CD14-positive monocyte (primary cell): ENCODE results near the gene ZNF525. TPM values are rescaled to one million over a fixed set of nuclear protein-coding genes. Genes with fewer than 3 reads are reported as not detected.
"Not testable (repeated sequence)": the region's sequence is repeated elsewhere in the genome, so short reads cannot be mapped to it uniquely, and the experiment has no call there.

Experiments
- DNase-seq, 3 donors: peaks; one replicate each; pipeline ENCODE4 v3.0.0-alpha.2; 2011 to 2022
- H2AFZ ChIP-seq: 2 replicates; pipeline ENCODE4 v1.6.0; 2012; ENCODE audit warnings: mild to moderate bottlenecking, low read depth, low read length, inconsistent platforms; ENCODE audit not compliant: insufficient read depth, poor library complexity, severe bottlenecking
- H3K27ac ChIP-seq, 2 donors: 1 replicate in 1 of 2; 2 replicates in 1 of 2; pipeline ENCODE4 v1.5.1; 2012 to 2013; ENCODE audit warnings: low read length in 2 of 2, control low read depth in 1 of 2, inconsistent platforms in 1 of 2, low read depth in 1 of 2, mild to moderate bottlenecking in 1 of 2
- H3K27me3 ChIP-seq, 2 donors: one replicate each; pipeline versions ENCODE4 v1.6.0 to v1.6.1; 2011 to 2013; ENCODE audit warnings: low read length in 2 of 2; ENCODE audit not compliant: control insufficient read depth in 2 of 2, insufficient read depth in 2 of 2
- H3K36me3 ChIP-seq, 2 donors: replicated peaks in 1 of 2; 1 replicate in 1 of 2; 2 replicates in 1 of 2; pipeline versions ENCODE4 v1.5.1 to v1.6.1; 2012 to 2013; ENCODE audit warnings: low read length in 2 of 2, control low read depth in 1 of 2, inconsistent platforms in 1 of 2, mild to moderate bottlenecking in 1 of 2; ENCODE audit not compliant: insufficient read depth in 2 of 2, control insufficient read depth in 1 of 2
- H3K4me1 ChIP-seq, 2 donors: 1 replicate in 1 of 2; 2 replicates in 1 of 2; pipeline versions ENCODE4 v1.5.1 to v1.6.1; 2012 to 2013; ENCODE audit warnings: low read length in 2 of 2, control low read depth in 1 of 2, inconsistent platforms in 1 of 2, mild to moderate bottlenecking in 1 of 2, moderate library complexity in 1 of 2; ENCODE audit not compliant: insufficient read depth in 2 of 2, control insufficient read depth in 1 of 2
- H3K4me2 ChIP-seq: replicated peaks from 2 replicates; pipeline ENCODE3; 2012; ENCODE audit warnings: low read length, moderate library complexity, mild to moderate bottlenecking; ENCODE audit not compliant: poor library complexity, severe bottlenecking; ENCODE audit errors: extremely low read depth
- H3K4me3 ChIP-seq, 3 experiments: fragments of 200-600 bp in 1 of 3; sonication (generic) in 1 of 3; replicated peaks in 1 of 3; 1 replicate in 2 of 3; 2 replicates in 1 of 3; pipeline ENCODE4 v1.5.1; 2011 to 2013; ENCODE audit warnings: low read length in 3 of 3, mild to moderate bottlenecking in 3 of 3, control low read depth in 2 of 3, low read depth in 2 of 3, inconsistent platforms in 1 of 3, moderate library complexity in 1 of 3
- H3K79me2 ChIP-seq: 2 replicates; pipeline ENCODE4 v1.6.0; 2012; ENCODE audit warnings: mild to moderate bottlenecking, control low read depth, inconsistent platforms, low read length, moderate library complexity; ENCODE audit not compliant: insufficient read depth
- H3K9ac ChIP-seq: 2 replicates; pipeline ENCODE4 v1.6.0; 2017; ENCODE audit warnings: low read length, mild to moderate bottlenecking; ENCODE audit not compliant: insufficient read depth, poor library complexity, severe bottlenecking
- H3K9me3 ChIP-seq, 2 donors: replicated peaks in 1 of 2; 1 replicate in 1 of 2; 2 replicates in 1 of 2; pipeline versions ENCODE4 v1.5.1 to v1.6.1; 2012 to 2013; ENCODE audit warnings: low read length in 2 of 2, control low read depth in 1 of 2; ENCODE audit not compliant: control insufficient read depth in 1 of 2, insufficient read depth in 1 of 2
- H4K20me1 ChIP-seq: 2 replicates; pipeline ENCODE4 v1.6.0; 2012; ENCODE audit warnings: mild to moderate bottlenecking, low read length, control low read depth, moderate library complexity; ENCODE audit not compliant: insufficient read depth
- H3K27ac Mint-ChIP-seq, 7 donors: one replicate each; pipeline ENCODE4 v1.8.0; 2020; ENCODE audit warnings: mild to moderate bottlenecking in 7 of 7, mixed read lengths in 7 of 7, moderate library complexity in 6 of 7, inconsistent platforms in 2 of 7
- H3K27me3 Mint-ChIP-seq, 3 donors: one replicate each; pipeline ENCODE4 v1.8.0; 2021 to 2022; ENCODE audit warnings: low read depth in 3 of 3, mild to moderate bottlenecking in 3 of 3, mixed read lengths in 3 of 3, moderate library complexity in 3 of 3, inconsistent platforms in 1 of 3
- H3K36me3 Mint-ChIP-seq, 2 donors: one replicate each; pipeline ENCODE4 v1.8.0; 2020; ENCODE audit warnings: mixed read lengths in 2 of 2, inconsistent platforms in 1 of 2, mild to moderate bottlenecking in 1 of 2
- H3K4me1 Mint-ChIP-seq: one replicate; pipeline ENCODE4 v1.8.0; 2020; ENCODE audit warnings: mild to moderate bottlenecking, mixed read lengths
- H3K4me3 Mint-ChIP-seq, 2 donors: one replicate each; pipeline ENCODE4 v1.8.0; 2020; ENCODE audit warnings: mild to moderate bottlenecking in 2 of 2, mixed read lengths in 2 of 2, moderate library complexity in 1 of 2
- H3K9me3 Mint-ChIP-seq, 7 donors: one replicate each; pipeline ENCODE4 v1.8.0; 2020 to 2022; ENCODE audit warnings: mixed read lengths in 7 of 7, mild to moderate bottlenecking in 6 of 7, moderate library complexity in 6 of 7, inconsistent platforms in 2 of 7
- WGBS: methylation state at CpG from one replicate; pipeline ENCODE4 v1.1.5; 2013; ENCODE audit warnings: missing lambda C conversion rate; ENCODE audit not compliant: insufficient coverage; 5-methylcytosine and 5-hydroxymethylcytosine counted together
- intact Hi-C, 2 donors: fragments of 100-400 bp; cut with micrococcal nuclease; formaldehyde crosslinking; loops; one replicate each; pipeline versions ENCODE4 v1.15.0 to v1.15.1; 2023
- polyA plus RNA-seq, 3 donors: library from polyadenylated mRNA; depleted of rRNA in 1 of 3; unstranded in 2 of 3; stranded (reverse) in 1 of 3; fragments of 300-500 nt in 2 of 3; fragments of >200 nt in 1 of 3; fragmentation: Illumina TruSeq in 2 of 3; gene quantifications; 1 replicate in 2 of 3; 2 replicates in 1 of 3; pipeline ENCODE4 v1.2.3, GENCODE V29; 2012 to 2021
- TF ChIP-seq, protein P1 (sequence below): fragments of 200-600 bp; IDR thresholded peaks from one replicate; pipeline ENCODE4 v1.8.0; 2022; ENCODE audit warnings: antibody characterized with exemption, mild to moderate bottlenecking

ZNF525 gene
- polyA plus RNA-seq, 3 donors: 0.29 to 2.0 (median 0.64) TPM

DNA sequence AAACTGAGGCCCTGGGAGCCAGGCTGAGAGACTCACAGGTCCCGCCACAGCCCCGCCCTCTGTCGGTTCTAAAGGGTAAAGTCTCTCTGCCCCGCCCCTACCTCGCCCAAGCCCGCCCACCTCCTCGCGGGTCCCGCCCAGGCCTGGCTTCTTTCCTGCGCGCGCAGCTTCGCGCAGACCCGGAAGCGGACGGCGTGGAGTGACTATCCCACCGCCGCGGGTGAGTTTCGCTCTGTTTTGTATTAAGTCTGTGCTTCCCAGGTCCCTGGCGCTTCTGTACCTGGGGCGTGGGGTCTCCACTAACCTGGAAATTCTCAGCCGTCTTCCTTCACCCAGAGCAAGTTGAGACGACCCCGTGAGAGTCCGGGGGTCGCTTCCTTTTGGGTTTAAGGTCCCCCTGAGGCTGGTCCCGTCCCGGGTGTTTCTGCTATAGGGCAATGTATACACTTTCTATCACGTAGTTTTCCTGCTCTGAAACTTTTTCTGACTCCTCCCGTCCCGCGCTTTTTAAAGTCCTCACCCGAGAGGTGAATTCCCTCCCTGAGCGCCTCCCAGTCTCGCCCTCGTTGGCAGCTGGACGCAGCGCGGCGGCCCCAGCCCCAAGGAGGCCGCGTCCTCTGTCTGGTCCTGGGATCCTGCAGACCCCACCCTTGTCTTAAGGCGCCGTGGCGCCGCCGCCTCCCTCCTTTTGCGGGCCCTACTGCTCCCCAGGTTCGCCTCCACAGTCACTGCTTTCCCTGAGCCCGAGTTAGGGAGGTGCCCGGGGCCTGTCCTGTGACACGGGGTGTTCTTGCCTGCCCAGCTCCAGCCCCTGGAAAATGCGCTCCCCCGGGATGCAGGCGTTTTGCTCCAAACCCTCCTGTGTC lies 29.7 kb downstream of the ZNF525 start, which contains the start of gene ZNF765:
TSS of gene ZNF765 (plus strand) at position 176 of the 866 bp plus-strand sequence. CDS start 2,867 bp downstream, outside the sequence.
- H3K4me2 ChIP-seq: peak within 1 kb of the TSS; percentile 92
- H4K20me1 ChIP-seq: no peaks in the 10 kb centered on the region
- peak within 1 kb of the TSS; percentile 80 to 94 (median 81) for H3K4me3 ChIP-seq
- H3K4me1 ChIP-seq: peaks cover 13 to 19% of the 10 kb centered on the region in 2 donors
- peak within 1 kb of the TSS; percentile 93 for H2AFZ ChIP-seq
- Mint-ChIP-seq H3K4me3 (peak within 1 kb of the TSS; percentile 96 to 99), H3K9me3 (peaks cover 28 to 59% (median 53%) of the 10 kb centered on the region in 7 donors), H3K27ac (peak within 1 kb of the TSS; percentile 88 to 93 (median 90)), H3K4me1 (peaks cover 21% of the 10 kb centered on the region), H3K27me3 (peaks cover 0 to 4% (median 1%) of the 10 kb centered on the region in 3 donors), H3K36me3 (peaks cover 22 to 28% of the 10 kb centered on the region in 2 donors)
- H3K9me3 ChIP-seq: peaks cover 35 to 42% of the 10 kb centered on the region in 2 donors
- H3K36me3 ChIP-seq: peaks cover 18 to 25% of the 10 kb centered on the region in 2 donors
- under 1% methylated on average over 53 of the region's 58 CpGs for WGBS
- intact Hi-C loops: loop anchor here (1.0 to 10.0 kb wide), 7 partner anchors 37 to 430 kb away; partner anchors contain the start of genes ZNF665 (in 2 of the 2), ZNF845 (in 2 of the 2), ZNF761 (in 1 of the 2) and ZNF813 (in 1 of the 2)
- H3K27ac ChIP-seq: peak within 1 kb of the TSS; percentile 53 to 81
- H3K79me2 ChIP-seq: peaks cover 12% of the 10 kb centered on the region
- H3K9ac ChIP-seq: peak within 1 kb of the TSS; percentile 79
- TF ChIP-seq, protein P1, sequence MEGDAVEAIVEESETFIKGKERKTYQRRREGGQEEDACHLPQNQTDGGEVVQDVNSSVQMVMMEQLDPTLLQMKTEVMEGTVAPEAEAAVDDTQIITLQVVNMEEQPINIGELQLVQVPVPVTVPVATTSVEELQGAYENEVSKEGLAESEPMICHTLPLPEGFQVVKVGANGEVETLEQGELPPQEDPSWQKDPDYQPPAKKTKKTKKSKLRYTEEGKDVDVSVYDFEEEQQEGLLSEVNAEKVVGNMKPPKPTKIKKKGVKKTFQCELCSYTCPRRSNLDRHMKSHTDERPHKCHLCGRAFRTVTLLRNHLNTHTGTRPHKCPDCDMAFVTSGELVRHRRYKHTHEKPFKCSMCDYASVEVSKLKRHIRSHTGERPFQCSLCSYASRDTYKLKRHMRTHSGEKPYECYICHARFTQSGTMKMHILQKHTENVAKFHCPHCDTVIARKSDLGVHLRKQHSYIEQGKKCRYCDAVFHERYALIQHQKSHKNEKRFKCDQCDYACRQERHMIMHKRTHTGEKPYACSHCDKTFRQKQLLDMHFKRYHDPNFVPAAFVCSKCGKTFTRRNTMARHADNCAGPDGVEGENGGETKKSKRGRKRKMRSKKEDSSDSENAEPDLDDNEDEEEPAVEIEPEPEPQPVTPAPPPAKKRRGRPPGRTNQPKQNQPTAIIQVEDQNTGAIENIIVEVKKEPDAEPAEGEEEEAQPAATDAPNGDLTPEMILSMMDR: peak; percentile 64
- no peaks in the 10 kb centered on the region for H3K27me3 ChIP-seq
- peak; percentile 88 to 91 (median 90) for DNase-seq

DNA sequence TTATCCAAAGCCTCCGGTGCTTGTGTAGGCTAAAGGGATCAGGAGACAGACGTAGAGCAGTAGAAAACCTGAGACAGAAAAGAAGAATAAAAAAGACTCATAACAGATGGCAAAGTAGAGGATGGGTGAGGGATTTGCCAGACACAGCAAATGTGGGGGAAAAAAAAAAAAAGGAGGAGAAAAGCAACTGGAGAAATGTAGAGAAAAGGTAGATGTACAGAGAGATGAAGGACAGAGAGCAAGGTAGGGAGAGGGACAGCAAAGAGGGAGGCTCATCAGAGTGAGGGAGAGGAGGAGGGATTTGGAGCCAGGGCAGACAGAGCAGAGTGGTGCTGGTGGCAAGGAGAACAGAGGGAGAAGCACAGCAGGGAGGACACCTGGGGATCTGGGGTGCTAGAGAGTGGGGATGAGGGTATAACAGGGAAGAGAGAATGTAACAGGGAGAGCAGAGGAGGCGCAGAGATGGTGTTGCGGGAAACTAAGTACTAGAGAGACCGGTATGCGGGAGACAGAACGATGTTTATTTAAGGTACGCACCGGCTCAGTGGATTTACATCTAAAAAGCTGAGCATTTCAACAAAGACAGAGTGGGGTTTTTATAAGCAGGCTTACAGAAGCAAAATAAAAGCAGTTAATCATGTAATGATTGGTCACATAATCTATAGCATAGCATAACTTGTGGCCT lies 30.5 kb downstream of the ZNF525 start:
- peaks cover 13 to 19% of the 10 kb centered on the region in 2 donors for H3K4me1 ChIP-seq
- Mint-ChIP-seq H3K4me3 (peak overlapping the region; percentile 96 to 99), H3K27ac (peak overlapping the region in 6 of 7 donors; percentile 74 to 93 (median 88)), H3K36me3 (peaks cover 28 to 35% of the 10 kb centered on the region in 2 donors), H3K4me1 (peaks cover 21% of the 10 kb centered on the region), H3K9me3 (peaks cover 26 to 58% (median 52%) of the 10 kb centered on the region in 7 donors)
- peak overlapping the region; percentile 53 to 81 for H3K27ac ChIP-seq
- H2AFZ ChIP-seq: peak overlapping the region; percentile 93
- intact Hi-C loops: loop anchor here (1.0 to 10.0 kb wide), 7 partner anchors 36 to 431 kb away; partner anchors contain the start of genes ZNF665 (in 2 of the 2), ZNF845 (in 2 of the 2), ZNF761 (in 1 of the 2) and ZNF813 (in 1 of the 2)
- H3K79me2 ChIP-seq: peaks cover 12% of the 10 kb centered on the region
- H3K9ac ChIP-seq: peak overlapping the region; percentile 79
- H3K27me3 Mint-ChIP-seq, H4K20me1 ChIP-seq, DNase-seq, H3K27me3 ChIP-seq: not testable (repeated sequence)
- peak overlapping the region; percentile 92 for H3K4me2 ChIP-seq
- 39% methylated on average over 8 of the region's 9 CpGs for WGBS
- H3K4me3 ChIP-seq: peak overlapping the region; percentile 80 to 94 (median 81)
- H3K36me3 ChIP-seq: peaks cover 22 to 32% of the 10 kb centered on the region in 2 donors
- peaks cover 33 to 39% of the 10 kb centered on the region in 2 donors for H3K9me3 ChIP-seq
